ENCODE measurements around the gene NDUFA11.

DNA sequence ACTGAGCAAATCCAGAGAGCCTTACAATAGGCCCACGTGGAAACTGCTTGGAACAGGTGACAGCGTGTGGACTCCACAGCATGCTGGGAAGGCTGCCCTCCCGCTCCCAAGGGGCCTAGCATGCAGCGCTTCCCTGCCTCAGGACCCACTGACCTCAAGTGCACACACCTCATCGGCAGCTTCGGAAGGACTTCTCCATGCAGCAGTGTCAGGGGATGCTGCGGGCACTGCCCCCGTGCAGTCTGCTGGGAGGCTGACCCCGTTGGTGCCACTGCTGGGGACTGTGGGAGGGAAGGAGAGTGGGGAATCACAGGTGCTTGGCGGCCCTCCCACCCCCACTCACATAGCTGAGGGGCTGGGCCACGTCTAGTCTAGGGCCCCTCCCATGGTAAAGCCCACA lies 27.7 kb upstream of the NDUFA11 start:
- TF ChIP-seq POLR2AphosphoS5 (IDR thresholded peaks at IDR 0.05) (no peak), EP300 (IDR thresholded peaks at IDR 0.05) (no peak)
- TF ChIP-seq, protein P1, sequence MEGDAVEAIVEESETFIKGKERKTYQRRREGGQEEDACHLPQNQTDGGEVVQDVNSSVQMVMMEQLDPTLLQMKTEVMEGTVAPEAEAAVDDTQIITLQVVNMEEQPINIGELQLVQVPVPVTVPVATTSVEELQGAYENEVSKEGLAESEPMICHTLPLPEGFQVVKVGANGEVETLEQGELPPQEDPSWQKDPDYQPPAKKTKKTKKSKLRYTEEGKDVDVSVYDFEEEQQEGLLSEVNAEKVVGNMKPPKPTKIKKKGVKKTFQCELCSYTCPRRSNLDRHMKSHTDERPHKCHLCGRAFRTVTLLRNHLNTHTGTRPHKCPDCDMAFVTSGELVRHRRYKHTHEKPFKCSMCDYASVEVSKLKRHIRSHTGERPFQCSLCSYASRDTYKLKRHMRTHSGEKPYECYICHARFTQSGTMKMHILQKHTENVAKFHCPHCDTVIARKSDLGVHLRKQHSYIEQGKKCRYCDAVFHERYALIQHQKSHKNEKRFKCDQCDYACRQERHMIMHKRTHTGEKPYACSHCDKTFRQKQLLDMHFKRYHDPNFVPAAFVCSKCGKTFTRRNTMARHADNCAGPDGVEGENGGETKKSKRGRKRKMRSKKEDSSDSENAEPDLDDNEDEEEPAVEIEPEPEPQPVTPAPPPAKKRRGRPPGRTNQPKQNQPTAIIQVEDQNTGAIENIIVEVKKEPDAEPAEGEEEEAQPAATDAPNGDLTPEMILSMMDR (IDR thresholded peaks at IDR 0.05), result no peak

All from suprapubic skin (tissue), 4 donors.